HCT116 (cell line): ENCODE results near the gene EML3. TPM values are rescaled to one million over a fixed set of nuclear protein-coding genes. Genes with fewer than 3 reads are reported as not detected.

ENCODE experiments used
- ATAC-seq: fragments of 200-7000 bp; cut with Tn5 transposase; 2 replicates; pipeline ENCODE4 v1.9.1; 2020; ENCODE audit warnings: mild to moderate bottlenecking, moderate library complexity
- BruUV-seq: library from RNA; stranded (reverse); fragments of 400-500 nt; replicated peaks from 2 replicates; lab custom pipeline; 2021; lab: Mats Ljungman, UMichigan
- CTCF ChIA-PET: fragments of 300-600 bp; sonication (Branson Sonifier 250); formaldehyde crosslinking; loops from one replicate; lab custom pipeline; 2021; ENCODE audit warnings: antibody characterized with exemption; lab: Charles Lee
- POLR2A ChIA-PET: fragments of 300-600, 350-600 bp; sonication (Branson Sonifier 250); formaldehyde crosslinking; loops from one replicate; lab custom pipeline; 2021; ENCODE audit warnings: antibody characterized with exemption; lab: Charles Lee
- RAD21 ChIA-PET, 2 experiments: fragments of 300-600 bp; sonication (Branson Sonifier 250); formaldehyde crosslinking; loops; one replicate each; lab custom pipeline; 2023; ENCODE audit warnings: low total read pairs in 2 of 2; ENCODE audit not compliant: uncharacterized antibody in 2 of 2, unreplicated experiment in 2 of 2, low non-redundant PET in 1 of 2; lab: Charles Lee
- DNase-seq: peaks from one replicate; pipeline ENCODE4 v3.0.0-alpha.2; 2010; ENCODE audit warnings: low read depth, low spot score
- H2AFZ ChIP-seq: fragments of 200-600 bp; shearing (Covaris generic), sonication (generic); 2 replicates; pipeline ENCODE4 v1.6.1; 2017; ENCODE audit warnings: low read depth, mixed run types, mixed read lengths, antibody characterized with exemption, low read length; ENCODE audit not compliant: poor library complexity, severe bottlenecking
- H3K27ac ChIP-seq: 2 replicates; pipeline ENCODE4 v1.5.1; 2012; ENCODE audit warnings: low read depth, low read length
- H3K27me3 ChIP-seq: fragments of 200-600 bp; sonication (generic); 2 replicates; pipeline ENCODE4 v1.6.1; 2016; ENCODE audit warnings: mixed run types, low read length, mixed read lengths; ENCODE audit not compliant: insufficient read depth
- H3K36me3 ChIP-seq, 2 experiments: fragments of 200-500 bp in 1 of 2; fragments of 200-600 bp in 1 of 2; sonication (Bioruptor generic) in 1 of 2; sonication (generic) in 1 of 2; 2 replicates each; pipeline versions ENCODE4 v1.5.1 to v1.6.1; 2014 to 2016; ENCODE audit warnings: low read length in 2 of 2, inconsistent platforms in 1 of 2, mixed read lengths in 1 of 2, mixed run types in 1 of 2; ENCODE audit not compliant: insufficient read depth in 2 of 2, control insufficient read depth in 1 of 2
- H3K4me1 ChIP-seq, 2 experiments: fragments of 200-600 bp in 1 of 2; sonication (generic) in 1 of 2; 2 replicates each; pipeline versions ENCODE4 v1.5.1 to v1.6.1; 2012 to 2017; ENCODE audit warnings: low read length in 2 of 2, inconsistent platforms in 1 of 2, mild to moderate bottlenecking in 1 of 2, mixed read lengths in 1 of 2, mixed run types in 1 of 2, moderate library complexity in 1 of 2; ENCODE audit not compliant: insufficient read depth in 2 of 2, control insufficient read depth in 1 of 2
- H3K4me2 ChIP-seq: fragments of 200-600 bp; sonication (generic); 2 replicates; pipeline ENCODE4 v1.6.1; 2017; ENCODE audit warnings: mixed run types, low read length, mixed read lengths
- H3K4me3 ChIP-seq, 2 experiments: fragments of 200-600 bp in 1 of 2; sonication (generic) in 1 of 2; replicated peaks in 1 of 2; 2 replicates each; pipeline ENCODE4 v1.5.1; 2011 to 2016; ENCODE audit warnings: low read length in 2 of 2, control low read depth in 1 of 2, low read depth in 1 of 2, mild to moderate bottlenecking in 1 of 2, mixed read lengths in 1 of 2, mixed run types in 1 of 2
- H3K79me2 ChIP-seq: fragments of 200-600 bp; sonication (generic); 2 replicates; pipeline ENCODE4 v1.6.1; 2017; ENCODE audit warnings: mild to moderate bottlenecking, mixed run types, low read length, moderate library complexity, mixed read lengths; ENCODE audit not compliant: insufficient read depth
- H3K9ac ChIP-seq: fragments of 200-600 bp; sonication (generic); 2 replicates; pipeline ENCODE4 v1.6.1; 2016; ENCODE audit warnings: low read length, mixed read lengths
- H3K9me2 ChIP-seq: fragments of 200-600 bp; sonication (generic), shearing (Covaris generic); 2 replicates; pipeline ENCODE4 v1.6.1; 2017; ENCODE audit warnings: mixed run types, mild to moderate bottlenecking, moderate library complexity; ENCODE audit not compliant: insufficient read depth
- H3K9me3 ChIP-seq, 2 experiments: fragments of 200-500 bp in 1 of 2; fragments of 200-600 bp in 1 of 2; sonication (Bioruptor generic) in 1 of 2; sonication (generic) in 1 of 2; 2 replicates each; pipeline ENCODE4 v1.6.1; 2014 to 2017; ENCODE audit warnings: low read length in 2 of 2, mixed read lengths in 2 of 2, inconsistent platforms in 1 of 2, low read depth in 1 of 2, mild to moderate bottlenecking in 1 of 2, mixed run types in 1 of 2, moderate library complexity in 1 of 2; ENCODE audit not compliant: control insufficient read depth in 1 of 2, insufficient read depth in 1 of 2
- H4K20me1 ChIP-seq: fragments of 200-600 bp; sonication (generic), shearing (Covaris generic); 2 replicates; pipeline ENCODE4 v1.6.1; 2017; ENCODE audit warnings: mixed run types, mild to moderate bottlenecking, moderate library complexity; ENCODE audit not compliant: insufficient read depth
- CBX3 ChIP-seq: IDR thresholded peaks from 2 replicates; pipeline ENCODE4 v1.6.1; 2012; ENCODE audit warnings: low read depth
- CEBPB ChIP-seq: IDR thresholded peaks from 2 replicates; pipeline ENCODE4 v1.6.1; 2012; ENCODE audit warnings: low read depth
- EGR1 ChIP-seq: IDR thresholded peaks from 2 replicates; pipeline ENCODE4 v1.6.1; 2012; ENCODE audit warnings: low read depth
- ELF1 ChIP-seq: IDR thresholded peaks from 2 replicates; pipeline ENCODE4 v1.6.1; 2012; ENCODE audit warnings: low read depth, borderline replicate concordance
- FOSL1 ChIP-seq: IDR thresholded peaks from 2 replicates; pipeline ENCODE4 v1.6.1; 2012; ENCODE audit warnings: low read depth
- POLR2A ChIP-seq: IDR thresholded peaks from 2 replicates; pipeline ENCODE4 v1.7.0; 2011; ENCODE audit warnings: borderline replicate concordance; ENCODE audit not compliant: insufficient read depth, insufficient read length; ENCODE audit errors: extremely low read depth
- POLR2AphosphoS5 ChIP-seq: IDR thresholded peaks from 2 replicates; pipeline ENCODE4 v1.6.1; 2011; ENCODE audit warnings: mild to moderate bottlenecking, low read depth, low read length, moderate library complexity
- SIN3A ChIP-seq: IDR thresholded peaks from 2 replicates; pipeline ENCODE4 v1.6.1; 2012; ENCODE audit warnings: low read depth
- SP1 ChIP-seq: IDR thresholded peaks from 2 replicates; pipeline ENCODE4 v1.6.1; 2012; ENCODE audit warnings: low read depth
- SRF ChIP-seq: IDR thresholded peaks from 2 replicates; pipeline ENCODE4 v1.6.1; 2012; ENCODE audit warnings: low read depth
- TCF7L2 ChIP-seq: IDR thresholded peaks from 2 replicates; pipeline ENCODE4 v1.7.0; 2011; ENCODE audit warnings: borderline replicate concordance, inconsistent platforms; ENCODE audit not compliant: insufficient read depth, insufficient read length; ENCODE audit errors: extremely low read depth
- YY1 ChIP-seq: IDR thresholded peaks from 2 replicates; pipeline ENCODE4 v1.6.1; 2011; ENCODE audit warnings: low read length, low read depth, moderate library complexity, mild to moderate bottlenecking; ENCODE audit not compliant: insufficient replicate concordance; ENCODE audit errors: extremely low read depth
- ZFX ChIP-seq: fragments of 450-650 bp; IDR thresholded peaks from 2 replicates; pipeline ENCODE4 v1.6.1; 2017
- ZNF274 ChIP-seq: fragments of 200-500 bp; sonication (Bioruptor generic); IDR thresholded peaks from 2 replicates; pipeline ENCODE4 v1.6.1; 2014; ENCODE audit warnings: mild to moderate bottlenecking, low read depth, low read length, inconsistent platforms
- intact Hi-C: fragments of 100-400 bp; cut with micrococcal nuclease; formaldehyde crosslinking; loops from 2 replicates; pipeline ENCODE4 v1.10.0; 2022
- total RNA-seq: library from RNA; stranded (reverse); gene quantifications from one replicate; pipeline ENCODE4 v1.2.1, GENCODE V29; 2021; ENCODE audit not compliant: unreplicated experiment
- TF ChIP-seq, protein P1 (sequence below): IDR thresholded peaks from 2 replicates; pipeline ENCODE4 v1.6.1; 2012
- TF ChIP-seq, protein P2 (sequence below): IDR thresholded peaks from 2 replicates; pipeline ENCODE4 v1.6.1; 2012; ENCODE audit warnings: low read depth
- TF ChIP-seq, protein P3 (sequence below): IDR thresholded peaks from 2 replicates; pipeline ENCODE4 v1.6.1; 2012
- TF ChIP-seq, protein P4 (sequence below), 3 experiments: fragments of 200-600 bp in 1 of 3; sonication (generic) in 1 of 3; IDR thresholded peaks in 2 of 3; conservative IDR thresholded peaks in 1 of 3; 2 replicates each; pipeline ENCODE4 v1.5.1; 2012 to 2017; ENCODE audit warnings: low read depth in 2 of 3, low read length in 2 of 3, antibody characterized with exemption in 1 of 3, borderline replicate concordance in 1 of 3, control low read depth in 1 of 3, mild to moderate bottlenecking in 1 of 3, mixed read lengths in 1 of 3, mixed run types in 1 of 3, moderate library complexity in 1 of 3; ENCODE audit not compliant: insufficient read depth in 1 of 3
- TF ChIP-seq, protein P5 (sequence below): IDR thresholded peaks from 2 replicates; pipeline ENCODE4 v1.6.1; 2011; ENCODE audit warnings: mild to moderate bottlenecking, low read length, moderate library complexity; ENCODE audit not compliant: insufficient replicate concordance; ENCODE audit errors: extremely low read depth

Gene EML3
- total RNA-seq, 1 experiment from 2014 or later, result 124 TPM

DNA sequence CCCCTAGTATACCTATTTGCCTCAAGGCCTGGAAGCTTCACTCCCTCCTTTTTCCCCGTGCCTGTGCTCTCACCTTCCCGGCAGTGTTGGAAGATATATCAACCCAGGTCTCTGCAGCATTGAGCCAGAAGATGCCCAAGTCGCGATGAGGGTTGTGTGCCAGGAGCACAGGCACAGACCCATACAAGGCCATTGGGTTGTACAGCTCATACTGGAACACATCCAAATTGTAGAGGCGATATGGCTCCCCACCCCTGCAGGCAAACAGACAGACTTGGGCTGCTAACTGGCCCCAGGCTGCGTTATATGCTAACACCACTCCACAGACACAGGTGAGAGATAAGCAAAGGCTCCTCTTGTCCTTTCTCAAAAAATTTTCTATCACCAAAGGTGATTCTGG is 19.9 kb upstream of the EML3 start:
- DNase-seq (no peak), ATAC-seq (no peak)
- TF ChIP-seq SIN3A (no peak), TCF7L2 (no peak), YY1 (no peak), SRF (no peak), FOSL1 (no peak), SP1 (no peak), CBX3 (no peak), POLR2A (no peak), CEBPB (no peak), ZFX (no peak), ELF1 (no peak), ZNF274 (no peak), POLR2AphosphoS5 (no peak), EGR1 (no peak)
- TF ChIP-seq, protein P1, sequence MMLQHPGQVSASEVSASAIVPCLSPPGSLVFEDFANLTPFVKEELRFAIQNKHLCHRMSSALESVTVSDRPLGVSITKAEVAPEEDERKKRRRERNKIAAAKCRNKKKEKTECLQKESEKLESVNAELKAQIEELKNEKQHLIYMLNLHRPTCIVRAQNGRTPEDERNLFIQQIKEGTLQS, result no peak
- TF ChIP-seq, protein P2, sequence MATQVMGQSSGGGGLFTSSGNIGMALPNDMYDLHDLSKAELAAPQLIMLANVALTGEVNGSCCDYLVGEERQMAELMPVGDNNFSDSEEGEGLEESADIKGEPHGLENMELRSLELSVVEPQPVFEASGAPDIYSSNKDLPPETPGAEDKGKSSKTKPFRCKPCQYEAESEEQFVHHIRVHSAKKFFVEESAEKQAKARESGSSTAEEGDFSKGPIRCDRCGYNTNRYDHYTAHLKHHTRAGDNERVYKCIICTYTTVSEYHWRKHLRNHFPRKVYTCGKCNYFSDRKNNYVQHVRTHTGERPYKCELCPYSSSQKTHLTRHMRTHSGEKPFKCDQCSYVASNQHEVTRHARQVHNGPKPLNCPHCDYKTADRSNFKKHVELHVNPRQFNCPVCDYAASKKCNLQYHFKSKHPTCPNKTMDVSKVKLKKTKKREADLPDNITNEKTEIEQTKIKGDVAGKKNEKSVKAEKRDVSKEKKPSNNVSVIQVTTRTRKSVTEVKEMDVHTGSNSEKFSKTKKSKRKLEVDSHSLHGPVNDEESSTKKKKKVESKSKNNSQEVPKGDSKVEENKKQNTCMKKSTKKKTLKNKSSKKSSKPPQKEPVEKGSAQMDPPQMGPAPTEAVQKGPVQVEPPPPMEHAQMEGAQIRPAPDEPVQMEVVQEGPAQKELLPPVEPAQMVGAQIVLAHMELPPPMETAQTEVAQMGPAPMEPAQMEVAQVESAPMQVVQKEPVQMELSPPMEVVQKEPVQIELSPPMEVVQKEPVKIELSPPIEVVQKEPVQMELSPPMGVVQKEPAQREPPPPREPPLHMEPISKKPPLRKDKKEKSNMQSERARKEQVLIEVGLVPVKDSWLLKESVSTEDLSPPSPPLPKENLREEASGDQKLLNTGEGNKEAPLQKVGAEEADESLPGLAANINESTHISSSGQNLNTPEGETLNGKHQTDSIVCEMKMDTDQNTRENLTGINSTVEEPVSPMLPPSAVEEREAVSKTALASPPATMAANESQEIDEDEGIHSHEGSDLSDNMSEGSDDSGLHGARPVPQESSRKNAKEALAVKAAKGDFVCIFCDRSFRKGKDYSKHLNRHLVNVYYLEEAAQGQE, result no peak
- TF ChIP-seq, protein P3, sequence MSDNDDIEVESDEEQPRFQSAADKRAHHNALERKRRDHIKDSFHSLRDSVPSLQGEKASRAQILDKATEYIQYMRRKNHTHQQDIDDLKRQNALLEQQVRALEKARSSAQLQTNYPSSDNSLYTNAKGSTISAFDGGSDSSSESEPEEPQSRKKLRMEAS, result no peak
- TF ChIP-seq, protein P4, sequence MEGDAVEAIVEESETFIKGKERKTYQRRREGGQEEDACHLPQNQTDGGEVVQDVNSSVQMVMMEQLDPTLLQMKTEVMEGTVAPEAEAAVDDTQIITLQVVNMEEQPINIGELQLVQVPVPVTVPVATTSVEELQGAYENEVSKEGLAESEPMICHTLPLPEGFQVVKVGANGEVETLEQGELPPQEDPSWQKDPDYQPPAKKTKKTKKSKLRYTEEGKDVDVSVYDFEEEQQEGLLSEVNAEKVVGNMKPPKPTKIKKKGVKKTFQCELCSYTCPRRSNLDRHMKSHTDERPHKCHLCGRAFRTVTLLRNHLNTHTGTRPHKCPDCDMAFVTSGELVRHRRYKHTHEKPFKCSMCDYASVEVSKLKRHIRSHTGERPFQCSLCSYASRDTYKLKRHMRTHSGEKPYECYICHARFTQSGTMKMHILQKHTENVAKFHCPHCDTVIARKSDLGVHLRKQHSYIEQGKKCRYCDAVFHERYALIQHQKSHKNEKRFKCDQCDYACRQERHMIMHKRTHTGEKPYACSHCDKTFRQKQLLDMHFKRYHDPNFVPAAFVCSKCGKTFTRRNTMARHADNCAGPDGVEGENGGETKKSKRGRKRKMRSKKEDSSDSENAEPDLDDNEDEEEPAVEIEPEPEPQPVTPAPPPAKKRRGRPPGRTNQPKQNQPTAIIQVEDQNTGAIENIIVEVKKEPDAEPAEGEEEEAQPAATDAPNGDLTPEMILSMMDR (IDR thresholded peaks at IDR 0.05 in 2 of 3, conservative IDR thresholded peaks at IDR 0.05 in 1 of 3; ENCODE audit: borderline replicate concordance in 1 of 3, insufficient read depth in 1 of 3, low read depth in 2 of 3, low read length in 2 of 3), result no peak
- TF ChIP-seq, protein P5, sequence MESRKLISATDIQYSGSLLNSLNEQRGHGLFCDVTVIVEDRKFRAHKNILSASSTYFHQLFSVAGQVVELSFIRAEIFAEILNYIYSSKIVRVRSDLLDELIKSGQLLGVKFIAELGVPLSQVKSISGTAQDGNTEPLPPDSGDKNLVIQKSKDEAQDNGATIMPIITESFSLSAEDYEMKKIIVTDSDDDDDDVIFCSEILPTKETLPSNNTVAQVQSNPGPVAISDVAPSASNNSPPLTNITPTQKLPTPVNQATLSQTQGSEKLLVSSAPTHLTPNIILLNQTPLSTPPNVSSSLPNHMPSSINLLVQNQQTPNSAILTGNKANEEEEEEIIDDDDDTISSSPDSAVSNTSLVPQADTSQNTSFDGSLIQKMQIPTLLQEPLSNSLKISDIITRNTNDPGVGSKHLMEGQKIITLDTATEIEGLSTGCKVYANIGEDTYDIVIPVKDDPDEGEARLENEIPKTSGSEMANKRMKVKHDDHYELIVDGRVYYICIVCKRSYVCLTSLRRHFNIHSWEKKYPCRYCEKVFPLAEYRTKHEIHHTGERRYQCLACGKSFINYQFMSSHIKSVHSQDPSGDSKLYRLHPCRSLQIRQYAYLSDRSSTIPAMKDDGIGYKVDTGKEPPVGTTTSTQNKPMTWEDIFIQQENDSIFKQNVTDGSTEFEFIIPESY, result no peak
- H3K27me3 ChIP-seq, result no peaks in the 10 kb centered on the region
- no peaks in the 10 kb centered on the region for H3K9me2 ChIP-seq
- ChIA-PET RAD21 (no interaction called here), CTCF (no interaction called here), POLR2A (interaction anchor here (1.0 kb wide), 1 partner anchor 33 kb away, joined by 3 read pairs; the partner anchor contains the start of genes C11orf98 and CSKMT)
- no TSS peak for BruUV-seq
- no peak overlapping the region for H3K4me3 ChIP-seq
- no peak overlapping the region for H3K4me2 ChIP-seq
- H3K9me3 ChIP-seq, result no peaks in the 10 kb centered on the region
- intact Hi-C loops, result no loop called here
- H3K4me1 ChIP-seq, result no peaks in the 10 kb centered on the region
- H3K36me3 ChIP-seq, result peaks cover 68 to 69% of the 10 kb centered on the region in 2 experiments
- H3K9ac ChIP-seq, result no peak overlapping the region
- H3K27ac ChIP-seq, result no peak overlapping the region
- peaks cover 25% of the 10 kb centered on the region; the same call in 1 of the 2 replicates for H3K79me2 ChIP-seq
- no peak overlapping the region for H2AFZ ChIP-seq
- no peaks in the 10 kb centered on the region for H4K20me1 ChIP-seq
